Lower leg skin (tissue), 4 donors: Measurements from ENCODE around the gene ZNF148. TPM values are rescaled to one million over a fixed set of nuclear protein-coding genes. Genes with fewer than 3 reads are reported as not detected.
"Not testable (repeated sequence)": the region's sequence is repeated elsewhere in the genome, so short reads cannot be mapped to it uniquely, and the experiment has no call there.

Experiments used
- DNase-seq, 2 donors: peaks; one replicate each; pipeline ENCODE4 v3.0.0-alpha.2; 2019; ENCODE audit warnings: low spot score in 2 of 2
- H3K4me3 ChIP-seq: fragments of 200-600 bp; sonication (generic); 2 replicates; pipeline ENCODE4 v1.5.1; 2017; ENCODE audit warnings: mild to moderate bottlenecking, low read depth; ENCODE audit not compliant: poor library complexity, severe bottlenecking
- POLR2A ChIP-seq, 2 donors: fragments of 450-650 bp; IDR thresholded peaks; one replicate each; pipeline ENCODE4 v1.6.1; 2016 to 2017; ENCODE audit warnings: antibody characterized with exemption in 2 of 2, mild to moderate bottlenecking in 1 of 2, moderate library complexity in 1 of 2
- WGBS, 2 donors: methylation state at CpG; one replicate each; pipeline ENCODE4 v1.1.5; 2018; 5-methylcytosine and 5-hydroxymethylcytosine counted together
- intact Hi-C: fragments of 100-400 bp; cut with DNase I; formaldehyde crosslinking; loops from one replicate; pipeline ENCODE4 v1.15.0; 2023; ENCODE audit warnings: low total_unique reads
- total RNA-seq, 4 donors: library from RNA; depleted of rRNA; stranded (reverse); fragments of >200 nt; gene quantifications; one replicate each; pipeline ENCODE4 v1.1.0, GENCODE V29; 2016
- TF ChIP-seq, protein P1 (sequence below), 3 donors: fragments of 450-650 bp; IDR thresholded peaks; one replicate each; pipeline ENCODE4 v1.5.1; 2016; ENCODE audit warnings: antibody characterized with exemption in 3 of 3, mild to moderate bottlenecking in 3 of 3, moderate library complexity in 2 of 3

The ZNF148 gene
- total RNA-seq, 4 donors from 2014 or later = 14.6 to 24.6 (median 17.7) TPM

DNA sequence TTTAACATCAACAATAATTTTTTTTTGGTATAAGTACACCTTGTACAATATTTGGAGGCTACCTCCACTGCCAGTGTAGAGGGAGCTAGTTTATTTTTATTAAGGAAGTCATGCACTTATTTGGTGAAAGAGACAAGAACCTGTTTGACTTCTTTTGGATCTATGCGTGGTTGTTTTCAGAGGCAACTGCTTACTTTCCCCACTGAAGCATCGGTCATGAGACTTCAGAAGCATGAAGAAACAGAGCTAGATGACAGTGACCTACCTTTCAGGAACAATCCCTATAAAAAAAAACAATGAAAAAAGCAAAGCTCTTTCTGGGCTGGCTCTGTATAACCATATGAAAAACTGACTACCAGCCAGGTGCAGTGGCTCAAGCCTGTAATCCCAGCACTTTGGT is 20.0 kb upstream of the ZNF148 start:
- no peak for DNase-seq
- no peak overlapping the region for H3K4me3 ChIP-seq
- intact Hi-C loops = no loop called here
- TF ChIP-seq POLR2A (IDR thresholded peaks at IDR 0.05) = no peak
- TF ChIP-seq, protein P1, sequence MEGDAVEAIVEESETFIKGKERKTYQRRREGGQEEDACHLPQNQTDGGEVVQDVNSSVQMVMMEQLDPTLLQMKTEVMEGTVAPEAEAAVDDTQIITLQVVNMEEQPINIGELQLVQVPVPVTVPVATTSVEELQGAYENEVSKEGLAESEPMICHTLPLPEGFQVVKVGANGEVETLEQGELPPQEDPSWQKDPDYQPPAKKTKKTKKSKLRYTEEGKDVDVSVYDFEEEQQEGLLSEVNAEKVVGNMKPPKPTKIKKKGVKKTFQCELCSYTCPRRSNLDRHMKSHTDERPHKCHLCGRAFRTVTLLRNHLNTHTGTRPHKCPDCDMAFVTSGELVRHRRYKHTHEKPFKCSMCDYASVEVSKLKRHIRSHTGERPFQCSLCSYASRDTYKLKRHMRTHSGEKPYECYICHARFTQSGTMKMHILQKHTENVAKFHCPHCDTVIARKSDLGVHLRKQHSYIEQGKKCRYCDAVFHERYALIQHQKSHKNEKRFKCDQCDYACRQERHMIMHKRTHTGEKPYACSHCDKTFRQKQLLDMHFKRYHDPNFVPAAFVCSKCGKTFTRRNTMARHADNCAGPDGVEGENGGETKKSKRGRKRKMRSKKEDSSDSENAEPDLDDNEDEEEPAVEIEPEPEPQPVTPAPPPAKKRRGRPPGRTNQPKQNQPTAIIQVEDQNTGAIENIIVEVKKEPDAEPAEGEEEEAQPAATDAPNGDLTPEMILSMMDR (IDR thresholded peaks at IDR 0.05) = no peak
- WGBS, 2 donors = 56 to 59% methylated on average over 2 of the region's 2 CpGs

DNA sequence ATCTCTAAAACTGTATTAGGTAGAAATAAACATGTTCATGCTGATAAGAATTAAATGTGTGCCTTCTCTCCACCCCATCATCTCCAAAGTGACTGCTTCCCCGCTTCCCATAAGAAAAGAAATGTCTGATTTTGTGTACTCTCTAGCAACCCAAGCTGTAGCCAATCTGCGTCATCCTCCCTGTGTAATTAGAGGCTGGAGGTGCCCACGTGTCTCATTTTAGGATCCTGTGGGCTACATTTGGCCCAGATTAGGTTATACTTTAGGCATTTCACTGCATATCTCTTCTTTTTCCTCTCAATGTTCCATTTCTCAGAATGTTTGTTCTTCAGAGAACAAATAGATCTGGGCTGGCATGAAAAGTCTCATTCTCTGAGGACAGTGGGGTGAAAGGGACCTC is 19.3 kb upstream of the ZNF148 start:
- no peak for DNase-seq
- TF ChIP-seq POLR2A (IDR thresholded peaks at IDR 0.05) = no peak
- no peak overlapping the region for H3K4me3 ChIP-seq
- intact Hi-C loops = no loop called here
- WGBS, 2 donors = 82 to 86% methylated on average over 3 of the region's 3 CpGs

DNA sequence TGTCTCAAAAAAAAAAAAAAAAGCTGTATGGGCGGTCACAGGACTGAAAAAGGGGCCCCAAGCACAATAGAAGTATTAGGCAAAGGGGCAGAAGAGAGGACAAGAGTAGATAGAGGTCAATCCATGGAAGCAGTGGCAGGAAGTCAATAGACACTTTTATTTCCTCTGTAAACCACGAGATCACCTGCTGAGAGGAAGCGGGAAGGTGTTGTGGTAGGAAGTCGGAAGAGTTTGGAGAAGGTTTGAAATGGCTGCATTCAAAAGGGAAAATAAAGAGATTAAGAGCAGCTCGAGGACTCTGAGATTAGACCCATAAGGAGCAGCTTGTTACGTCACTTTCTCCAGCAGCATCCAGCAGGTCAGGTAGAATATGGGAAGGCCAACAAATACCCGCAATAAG is 14.2 kb upstream of the ZNF148 start:
- DNase-seq = no peak
- TF ChIP-seq, protein P1 (IDR thresholded peaks at IDR 0.05) = no peak
- no peak for TF ChIP-seq POLR2A (IDR thresholded peaks at IDR 0.05)
- no peak overlapping the region for H3K4me3 ChIP-seq
- intact Hi-C loops = no loop called here
- 86 to 89% methylated on average over 7 of the region's 7 CpGs for WGBS, 2 donors

DNA sequence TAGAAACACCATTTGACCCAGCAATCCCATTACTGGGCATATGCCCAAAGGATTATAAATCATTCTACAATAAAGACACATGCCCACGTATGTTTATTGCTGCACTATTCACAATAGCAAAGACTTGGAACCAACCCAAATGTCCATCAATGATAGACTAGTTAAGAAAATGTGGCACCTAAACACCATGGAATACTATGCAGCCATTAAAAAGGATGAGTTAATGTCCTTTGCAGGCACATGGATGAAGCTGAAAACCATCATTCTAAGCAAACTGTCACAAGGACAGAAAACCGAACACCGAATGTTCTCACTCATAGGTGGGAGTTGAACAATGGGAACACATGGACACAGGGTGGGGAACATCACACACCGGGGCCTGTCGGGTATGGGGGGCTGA is 13.2 kb upstream of the ZNF148 start:
- WGBS, 2 donors = 82 to 84% methylated on average over 5 of the region's 5 CpGs
- DNase-seq, intact Hi-C loops, H3K4me3 ChIP-seq: not testable (repeated sequence)

DNA sequence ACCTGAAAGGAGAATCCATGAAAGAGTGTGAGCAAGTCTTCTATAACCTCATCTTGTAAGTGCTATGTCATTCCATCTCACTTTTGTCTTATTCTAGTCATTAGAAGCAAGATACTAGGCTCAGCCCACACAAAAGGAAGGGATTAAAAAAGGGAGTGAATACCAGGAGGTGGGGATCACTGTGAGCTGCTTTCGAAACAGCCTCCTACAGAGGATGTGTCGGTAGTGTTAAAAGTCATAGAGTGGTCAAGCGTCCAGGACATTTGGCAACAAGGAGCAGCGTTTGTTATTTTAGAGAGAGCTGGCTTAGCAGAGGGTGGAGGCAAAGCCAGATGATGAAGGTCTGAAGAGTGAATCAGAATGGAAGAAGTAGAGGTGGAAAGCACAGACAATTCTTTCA is 11.7 kb upstream of the ZNF148 start:
- intact Hi-C loops = no loop called here
- no peak overlapping the region for H3K4me3 ChIP-seq
- no peak for DNase-seq
- no peak for TF ChIP-seq POLR2A (IDR thresholded peaks at IDR 0.05)
- TF ChIP-seq, protein P1 (IDR thresholded peaks at IDR 0.05) = no peak
- WGBS, 2 donors = 92 to 94% methylated on average over 4 of the region's 4 CpGs

DNA sequence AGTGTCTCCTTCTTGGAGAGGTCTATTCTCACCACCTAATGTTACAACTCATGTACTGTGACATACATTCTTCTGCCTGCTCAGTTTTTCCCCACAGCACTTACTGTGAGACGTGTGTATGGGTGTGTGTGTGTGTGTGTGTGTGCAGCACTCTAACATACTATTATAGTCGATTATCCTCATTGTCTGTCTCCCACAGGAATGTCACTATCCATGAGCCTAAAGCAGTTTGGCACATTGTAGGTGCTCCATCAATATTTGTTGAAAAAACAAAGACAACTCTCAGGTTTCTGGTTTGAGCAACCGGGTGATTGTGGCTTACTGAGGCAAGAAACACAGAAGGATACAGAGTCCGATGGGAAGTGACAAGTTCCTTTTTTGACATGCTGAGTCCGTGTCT is 8.6 kb upstream of the ZNF148 start:
- DNase-seq = no peak
- intact Hi-C loops = no loop called here
- 47 to 58% methylated on average over 5 of the region's 5 CpGs for WGBS, 2 donors
- TF ChIP-seq, protein P1 (IDR thresholded peaks at IDR 0.05) = no peak
- no peak for TF ChIP-seq POLR2A (IDR thresholded peaks at IDR 0.05)
- H3K4me3 ChIP-seq = no peak overlapping the region

DNA sequence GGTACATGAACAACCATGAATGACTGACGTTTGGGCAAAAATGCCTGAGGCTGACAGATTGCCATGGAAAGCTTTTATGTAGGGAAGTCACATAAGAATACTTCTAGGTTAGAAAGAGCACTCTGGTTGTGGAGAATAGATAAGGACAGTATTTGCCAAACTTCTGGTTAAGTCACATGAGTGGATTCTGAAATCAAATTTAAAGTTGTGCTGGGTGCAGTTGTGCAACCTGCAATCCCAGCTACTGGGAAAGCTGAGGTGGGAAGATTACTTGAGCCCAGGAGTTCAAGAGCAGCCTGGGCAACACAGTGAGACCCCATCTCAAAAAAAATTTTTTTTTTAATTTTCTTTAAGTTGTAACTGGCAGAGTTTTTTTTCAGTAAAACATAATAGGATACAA is 7.2 kb upstream of the ZNF148 start:
- intact Hi-C loops = no loop called here
- TF ChIP-seq, protein P1 (IDR thresholded peaks at IDR 0.05) = no peak
- TF ChIP-seq POLR2A (IDR thresholded peaks at IDR 0.05) = no peak
- no peak for DNase-seq
- WGBS, 2 donors = 56 to 61% methylated on average over 1 of the region's 1 CpG
- H3K4me3 ChIP-seq = no peak overlapping the region
